Loucy (cell line): ENCODE data around the gene MAP2.

Experiments used
- H2AFZ ChIP-seq: fragments of 200-600 bp; sonication (generic); 2 replicates; pipeline ENCODE4 v1.6.0; 2016; ENCODE audit warnings: antibody characterized with exemption, mild to moderate bottlenecking, low read length, moderate library complexity
- H3F3A ChIP-seq: fragments of 200-600 bp; 2 replicates; pipeline ENCODE4 v1.6.0; 2016; ENCODE audit warnings: antibody characterized with exemption, low read depth, mild to moderate bottlenecking
- H3K27me3 ChIP-seq: fragments of 200-600 bp; sonication (generic); 2 replicates; pipeline ENCODE4 v1.6.1; 2014; ENCODE audit warnings: low read length, mild to moderate bottlenecking; ENCODE audit not compliant: insufficient read depth, poor library complexity, severe bottlenecking
- H3K36me3 ChIP-seq: fragments of 200-600 bp; sonication (generic); 2 replicates; pipeline ENCODE4 v1.6.1; 2016; ENCODE audit warnings: low read length; ENCODE audit not compliant: insufficient read depth
- H3K4me1 ChIP-seq: fragments of 200-600 bp; sonication (generic); 2 replicates; pipeline ENCODE4 v1.5.1; 2014; ENCODE audit warnings: low read length, mild to moderate bottlenecking; ENCODE audit not compliant: insufficient read depth, poor library complexity, severe bottlenecking
- H3K4me2 ChIP-seq: fragments of 200-600 bp; sonication (generic); 2 replicates; pipeline ENCODE4 v1.6.0; 2014; ENCODE audit warnings: antibody characterized with exemption, low read length, low read depth, mild to moderate bottlenecking; ENCODE audit not compliant: poor library complexity, severe bottlenecking
- H3K4me3 ChIP-seq: fragments of 200-600 bp; sonication (generic); 2 replicates; pipeline ENCODE4 v1.5.1; 2014; ENCODE audit warnings: low read length, mild to moderate bottlenecking, mixed read lengths; ENCODE audit not compliant: poor library complexity, severe bottlenecking
- H3K79me2 ChIP-seq: fragments of 200-600 bp; sonication (generic); 2 replicates; pipeline ENCODE4 v1.6.1; 2014; ENCODE audit warnings: low read length; ENCODE audit not compliant: insufficient read depth
- H3K9ac ChIP-seq: fragments of 200-600 bp; sonication (generic); 2 replicates; pipeline ENCODE4 v1.6.0; 2014; ENCODE audit warnings: mild to moderate bottlenecking, low read depth, low read length, moderate library complexity; ENCODE audit not compliant: poor library complexity, severe bottlenecking
- H3K9me2 ChIP-seq: fragments of 200-600 bp; sonication (generic); replicated peaks from 2 replicates; pipeline ENCODE4 v1.6.1; 2016; ENCODE audit warnings: low read depth, low read length, mixed read lengths
- H3K9me3 ChIP-seq: fragments of 200-600 bp; sonication (generic); 2 replicates; pipeline ENCODE4 v1.6.1; 2014; ENCODE audit warnings: mild to moderate bottlenecking, antibody characterized with exemption, low read length, low read depth; ENCODE audit not compliant: insufficient read depth
- H4K20me1 ChIP-seq: fragments of 200-600 bp; sonication (generic); 2 replicates; pipeline ENCODE4 v1.6.0; 2014; ENCODE audit warnings: antibody characterized with exemption, low read length, mild to moderate bottlenecking; ENCODE audit not compliant: insufficient read depth, poor library complexity, severe bottlenecking
- CTCF ChIP-seq: fragments of 200-600 bp; sonication (generic); conservative IDR thresholded peaks from 2 replicates; pipeline ENCODE4 v1.5.1; 2014; ENCODE audit warnings: mild to moderate bottlenecking, antibody characterized with exemption, low read length
- EZH2phosphoT487 ChIP-seq: fragments of 200-600 bp; IDR thresholded peaks from 2 replicates; pipeline ENCODE4 v1.6.1; 2018; ENCODE audit warnings: antibody characterized with exemption, mild to moderate bottlenecking, moderate library complexity, borderline replicate concordance

MAP2 gene

GRCh38 chr2:209584472-209584871, 160.6 kb downstream of the MAP2 start:
- no peak overlapping the region for H3K4me2 ChIP-seq
- H3K9me3 ChIP-seq, result no peaks in the 10 kb centered on the region
- no peak overlapping the region for H3K4me3 ChIP-seq
- H2AFZ ChIP-seq, result no peak overlapping the region
- H3K27me3 ChIP-seq, result no peaks in the 10 kb centered on the region
- no peaks in the 10 kb centered on the region for H4K20me1 ChIP-seq
- H3K4me1 ChIP-seq, result no peaks in the 10 kb centered on the region
- no peaks in the 10 kb centered on the region for H3K9me2 ChIP-seq
- H3K9ac ChIP-seq, result no peak overlapping the region
- no peaks in the 10 kb centered on the region for H3K79me2 ChIP-seq
- H3F3A ChIP-seq, result no peaks in the 10 kb centered on the region
- no peak for TF ChIP-seq EZH2phosphoT487
- no peak for TF ChIP-seq CTCF
- no peaks in the 10 kb centered on the region for H3K36me3 ChIP-seq

- H3K4me3 ChIP-seq, result no peak overlapping the region
- H3K9me2 ChIP-seq, result no peaks in the 10 kb centered on the region
- no peaks in the 10 kb centered on the region for H3F3A ChIP-seq
- no peak overlapping the region for H2AFZ ChIP-seq
- no peak overlapping the region for H3K9ac ChIP-seq
- TF ChIP-seq CTCF, result no peak
- H3K4me2 ChIP-seq, result no peak overlapping the region
- H3K79me2 ChIP-seq, result no peaks in the 10 kb centered on the region
- H4K20me1 ChIP-seq, result no peaks in the 10 kb centered on the region
- no peaks in the 10 kb centered on the region for H3K27me3 ChIP-seq
- no peaks in the 10 kb centered on the region for H3K4me1 ChIP-seq
- H3K36me3 ChIP-seq, result no peaks in the 10 kb centered on the region
- no peaks in the 10 kb centered on the region for H3K9me3 ChIP-seq
Observed at GRCh38 chr2:209584915-209585314, 161.1 kb downstream of the MAP2 start.

GRCh38 chr2:209591021-209591420, 167.2 kb downstream of the MAP2 start:
- Histone ChIP-seq H3K4me1 (no peaks in the 10 kb centered on the region), H3K9me2 (no peaks in the 10 kb centered on the region), H3K27me3 (no peaks in the 10 kb centered on the region), H3K4me3 (no peak overlapping the region), H3K9ac (no peak overlapping the region), H2AFZ (no peak overlapping the region), H3F3A (no peaks in the 10 kb centered on the region), H3K36me3 (no peaks in the 10 kb centered on the region), H4K20me1 (no peaks in the 10 kb centered on the region), H3K9me3 (no peaks in the 10 kb centered on the region), H3K4me2 (no peak overlapping the region), H3K79me2 (no peaks in the 10 kb centered on the region)
- no peak for TF ChIP-seq EZH2phosphoT487
- TF ChIP-seq CTCF, result no peak
